ENCODE data around the gene ALKBH5. TPM values are rescaled to one million over a fixed set of nuclear protein-coding genes. Genes with fewer than 3 reads are reported as not detected.
"Not testable (repeated sequence)": the region's sequence is repeated elsewhere in the genome, so short reads cannot be mapped to it uniquely, and the experiment has no call there.

The ALKBH5 gene
- total RNA-seq, 1 donor from 2014 or later, result 168 TPM

GRCh38 chr17:18205861-18206260 is 22.2 kb downstream of the ALKBH5 start:
- no peak for DNase-seq (ENCODE audit: low spot score)
- intact Hi-C loops (cut with DNase I), result no loop called here

GRCh38 chr17:18206962-18207361 is 23.3 kb downstream of the ALKBH5 start:
- intact Hi-C loops (cut with DNase I), result no loop called here
- DNase-seq (ENCODE audit: low spot score), result no peak

- intact Hi-C loops (cut with DNase I), result no loop called here
- DNase-seq (ENCODE audit: low spot score), result no peak
These were observed 24.5 kb downstream of the ALKBH5 start for GRCh38 chr17:18208092-18208491.

- no peak for DNase-seq (ENCODE audit: low spot score)
- intact Hi-C loops (cut with DNase I), result no loop called here
These were observed 30.1 kb downstream of the ALKBH5 start for GRCh38 chr17:18213666-18214270.

- intact Hi-C loops (cut with DNase I), result loop anchor here (5.0 kb wide), 1 partner anchor 75 kb away; no protein-coding TSS in a partner anchor
- DNase-seq (ENCODE audit: low spot score), result not testable (repeated sequence)
These were observed 33.3 kb downstream of the ALKBH5 start for GRCh38 chr17:18216906-18217305.

GRCh38 chr17:18217412-18218015 is 33.9 kb downstream of the ALKBH5 start:
- intact Hi-C loops (cut with DNase I), result loop anchor here (5.0 kb wide), 1 partner anchor 75 kb away; no protein-coding TSS in a partner anchor
- peak; percentile 89 for DNase-seq (ENCODE audit: low spot score)

GRCh38 chr17:18218756-18219415 is 35.3 kb downstream of the ALKBH5 start:
- DNase-seq (ENCODE audit: low spot score), result no peak
- intact Hi-C loops (cut with DNase I), result loop anchor here (5.0 kb wide), 1 partner anchor 77 kb away; no protein-coding TSS in a partner anchor

- no peak for DNase-seq (ENCODE audit: low spot score)
- intact Hi-C loops (cut with DNase I), result loop anchor here (2.0 kb wide), 2 partner anchors 37 to 91 kb away; partner anchors contain the start of genes MIEF2, SMCR8 and TOP3A
These were observed 40.4 kb downstream of the ALKBH5 start for GRCh38 chr17:18224053-18224386.

- intact Hi-C loops (cut with DNase I), result loop anchor here (2.0 kb wide), 2 partner anchors 36 to 90 kb away; partner anchors contain the start of genes MIEF2, SMCR8 and TOP3A
- no peak for DNase-seq (ENCODE audit: low spot score)
These were observed 40.9 kb downstream of the ALKBH5 start for GRCh38 chr17:18224387-18225120.

- DNase-seq (ENCODE audit: low spot score), result peak; percentile 98
- intact Hi-C loops (cut with DNase I), result loop anchor here (2.0 kb wide), 2 partner anchors 36 to 90 kb away; partner anchors contain the start of genes MIEF2, SMCR8 and TOP3A
These were observed 41.6 kb downstream of the ALKBH5 start, which contains the start of gene LLGL1 for GRCh38 chr17:18225121-18225641. TSS of gene LLGL1 (plus strand) at chr17:18225635. CDS start at chr17:18225683, 48 bp downstream.

- DNase-seq (ENCODE audit: low spot score), result no peak
- intact Hi-C loops (cut with DNase I), result loop anchor here (2.0 kb wide), 2 partner anchors 35 to 89 kb away; partner anchors contain the start of genes MIEF2, SMCR8 and TOP3A
These were observed 42.1 kb downstream of the ALKBH5 start for GRCh38 chr17:18225642-18226283.

GRCh38 chr17:18226284-18226945 is 42.8 kb downstream of the ALKBH5 start:
- intact Hi-C loops (cut with DNase I), result no loop called here
- no peak for DNase-seq (ENCODE audit: low spot score)

- intact Hi-C loops (cut with DNase I), result no loop called here
- no peak for DNase-seq (ENCODE audit: low spot score)
These were observed 44.0 kb downstream of the ALKBH5 start for GRCh38 chr17:18227635-18228034.

- DNase-seq (ENCODE audit: low spot score), result no peak
- intact Hi-C loops (cut with DNase I), result no loop called here
These were observed 44.6 kb downstream of the ALKBH5 start for GRCh38 chr17:18228176-18228682.

- DNase-seq (ENCODE audit: low spot score), result no peak
- intact Hi-C loops (cut with DNase I), result no loop called here
These were observed 45.6 kb downstream of the ALKBH5 start for GRCh38 chr17:18229254-18229653.

- DNase-seq (ENCODE audit: low spot score), result no peak
- intact Hi-C loops (cut with DNase I), result no loop called here
These were observed 46.1 kb downstream of the ALKBH5 start for GRCh38 chr17:18229771-18230170.

- no peak for DNase-seq (ENCODE audit: low spot score)
These were observed 46.9 kb downstream of the ALKBH5 start for GRCh38 chr17:18230288-18231141.

More at GRCh38 chr17:18230288-18231141, 46.9 kb downstream of the ALKBH5 start:
- intact Hi-C loops (cut with DNase I), result no loop called here
